B cell (primary cell): ENCODE data around the gene BCAP29.

Source experiments
- EZH2 ChIP-seq: IDR thresholded peaks from 2 replicates; pipeline ENCODE4 v1.6.1; 2012; ENCODE audit warnings: borderline replicate concordance, low read depth, mild to moderate bottlenecking, moderate library complexity, low read length; ENCODE audit not compliant: insufficient read depth, poor library complexity, severe bottlenecking
- TF ChIP-seq, protein P1 (sequence below): fragments of 200-600 bp; IDR thresholded peaks from one replicate; pipeline ENCODE4 v1.8.0; 2022; ENCODE audit warnings: antibody characterized with exemption, mild to moderate bottlenecking

DNA sequence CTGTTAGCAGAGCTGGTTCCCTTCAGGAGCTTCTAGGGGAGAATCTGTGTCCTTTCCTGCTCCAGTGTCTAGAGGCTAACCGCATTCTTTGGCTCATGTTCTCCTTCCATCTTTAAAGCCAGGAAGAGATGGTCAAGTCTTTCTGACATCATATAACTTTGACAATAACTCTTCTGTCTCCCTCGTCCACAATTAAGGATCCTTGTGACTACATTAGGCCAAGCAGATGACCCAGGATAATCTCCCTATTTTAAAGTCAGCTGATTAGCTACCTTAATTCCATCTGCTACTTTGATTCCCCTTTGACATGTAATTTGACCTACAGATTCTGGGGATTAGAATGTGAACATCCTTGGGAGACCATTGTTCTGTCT lies 52.4 kb downstream of the BCAP29 start:
- TF ChIP-seq, protein P1, sequence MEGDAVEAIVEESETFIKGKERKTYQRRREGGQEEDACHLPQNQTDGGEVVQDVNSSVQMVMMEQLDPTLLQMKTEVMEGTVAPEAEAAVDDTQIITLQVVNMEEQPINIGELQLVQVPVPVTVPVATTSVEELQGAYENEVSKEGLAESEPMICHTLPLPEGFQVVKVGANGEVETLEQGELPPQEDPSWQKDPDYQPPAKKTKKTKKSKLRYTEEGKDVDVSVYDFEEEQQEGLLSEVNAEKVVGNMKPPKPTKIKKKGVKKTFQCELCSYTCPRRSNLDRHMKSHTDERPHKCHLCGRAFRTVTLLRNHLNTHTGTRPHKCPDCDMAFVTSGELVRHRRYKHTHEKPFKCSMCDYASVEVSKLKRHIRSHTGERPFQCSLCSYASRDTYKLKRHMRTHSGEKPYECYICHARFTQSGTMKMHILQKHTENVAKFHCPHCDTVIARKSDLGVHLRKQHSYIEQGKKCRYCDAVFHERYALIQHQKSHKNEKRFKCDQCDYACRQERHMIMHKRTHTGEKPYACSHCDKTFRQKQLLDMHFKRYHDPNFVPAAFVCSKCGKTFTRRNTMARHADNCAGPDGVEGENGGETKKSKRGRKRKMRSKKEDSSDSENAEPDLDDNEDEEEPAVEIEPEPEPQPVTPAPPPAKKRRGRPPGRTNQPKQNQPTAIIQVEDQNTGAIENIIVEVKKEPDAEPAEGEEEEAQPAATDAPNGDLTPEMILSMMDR = no peak
- no peak for TF ChIP-seq EZH2
